PC-9 (cell line): ENCODE results near the gene TRPM8.

Experiments
- CTCF ChIP-seq: fragments of 200-600 bp; sonication (generic); conservative IDR thresholded peaks from 2 replicates; pipeline ENCODE4 v1.6.1; 2017; ENCODE audit warnings: mixed run types, antibody characterized with exemption, mild to moderate bottlenecking, moderate library complexity
- EZH2 ChIP-seq: fragments of 200-600 bp; sonication (generic); IDR thresholded peaks from 2 replicates; pipeline ENCODE4 v1.8.0; 2017; ENCODE audit warnings: antibody characterized with exemption, low read depth

GRCh38 chr2:233935426-233935825, 18.3 kb downstream of the TRPM8 start:
- TF ChIP-seq CTCF, result no peak
- TF ChIP-seq EZH2, result no peak
